GM12878 (cell line): ENCODE results near the gene CYP4F8.

Source experiments
- BRCA1 ChIP-seq: IDR thresholded peaks from 2 replicates; pipeline ENCODE4 v1.6.1; 2011; ENCODE audit warnings: low read depth, low read length, improper control_type of control experiment
- CHD2 ChIP-seq: IDR thresholded peaks from 2 replicates; pipeline ENCODE4 v1.6.1; 2011; ENCODE audit warnings: low read depth, low read length, improper control_type of control experiment, borderline replicate concordance
- CTCF ChIP-seq, 3 experiments: IDR thresholded peaks in 2 of 3; conservative IDR thresholded peaks in 1 of 3; 2 replicates each; pipeline ENCODE4 v1.5.1; 2011; ENCODE audit warnings: low read depth in 3 of 3, low read length in 3 of 3, mild to moderate bottlenecking in 3 of 3, control low read depth in 2 of 3, moderate library complexity in 2 of 3, inconsistent platforms in 1 of 3, mixed read lengths in 1 of 3; ENCODE audit not compliant: control insufficient read depth in 2 of 3, insufficient read depth in 1 of 3; ENCODE audit errors: extremely low read depth in 1 of 3
- ELK1 ChIP-seq: IDR thresholded peaks from 2 replicates; pipeline ENCODE4 v1.6.1; 2012; ENCODE audit warnings: low read depth, low read length, improper control_type of control experiment
- FOXK2 ChIP-seq: fragments of 450-650 bp; IDR thresholded peaks from 2 replicates; pipeline ENCODE4 v1.6.1; 2017; ENCODE audit warnings: mild to moderate bottlenecking, moderate library complexity
- MXI1 ChIP-seq: fragments of 150-350 bp; IDR thresholded peaks from 2 replicates; pipeline ENCODE4 v1.6.1; 2011; ENCODE audit warnings: low read depth, mild to moderate bottlenecking, inconsistent platforms, low read length, improper control_type of control experiment
- POLR2A ChIP-seq: IDR thresholded peaks from 2 replicates; pipeline ENCODE4 v1.6.1; 2011; ENCODE audit warnings: low read depth, mild to moderate bottlenecking, low read length
- RBBP5 ChIP-seq: fragments of 200-600 bp; sonication (generic); conservative IDR thresholded peaks from 2 replicates; pipeline ENCODE4 v1.6.1; 2016
- SUZ12 ChIP-seq: fragments of 200-600 bp; sonication (generic); IDR thresholded peaks from one replicate; pipeline ENCODE4 v1.6.1; 2018; ENCODE audit warnings: antibody characterized with exemption, mild to moderate bottlenecking; ENCODE audit not compliant: unreplicated experiment
- ZNF207 ChIP-seq: fragments of 450-650 bp; IDR thresholded peaks from 2 replicates; pipeline ENCODE4 v1.6.1; 2014; ENCODE audit warnings: antibody characterized with exemption, mild to moderate bottlenecking, borderline replicate concordance
- TF ChIP-seq, protein P1 (sequence below): IDR thresholded peaks from 2 replicates; pipeline ENCODE4 v1.6.1; 2012; ENCODE audit warnings: low read length, inconsistent platforms
- TF ChIP-seq, protein P2 (sequence below): IDR thresholded peaks from 2 replicates; pipeline ENCODE4 v1.6.1; 2012; ENCODE audit warnings: low read depth, low read length, improper control_type of control experiment

- TF ChIP-seq CHD2: no peak
- TF ChIP-seq, protein P1, sequence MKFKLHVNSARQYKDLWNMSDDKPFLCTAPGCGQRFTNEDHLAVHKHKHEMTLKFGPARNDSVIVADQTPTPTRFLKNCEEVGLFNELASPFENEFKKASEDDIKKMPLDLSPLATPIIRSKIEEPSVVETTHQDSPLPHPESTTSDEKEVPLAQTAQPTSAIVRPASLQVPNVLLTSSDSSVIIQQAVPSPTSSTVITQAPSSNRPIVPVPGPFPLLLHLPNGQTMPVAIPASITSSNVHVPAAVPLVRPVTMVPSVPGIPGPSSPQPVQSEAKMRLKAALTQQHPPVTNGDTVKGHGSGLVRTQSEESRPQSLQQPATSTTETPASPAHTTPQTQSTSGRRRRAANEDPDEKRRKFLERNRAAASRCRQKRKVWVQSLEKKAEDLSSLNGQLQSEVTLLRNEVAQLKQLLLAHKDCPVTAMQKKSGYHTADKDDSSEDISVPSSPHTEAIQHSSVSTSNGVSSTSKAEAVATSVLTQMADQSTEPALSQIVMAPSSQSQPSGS: no peak
- no peak for TF ChIP-seq CTCF (IDR thresholded peaks at IDR 0.05 in 2 of 3, conservative IDR thresholded peaks at IDR 0.05 in 1 of 3; ENCODE audit: control insufficient read depth in 2 of 3, extremely low read depth in 1 of 3, insufficient read depth in 1 of 3, low read depth in 3 of 3, low read length in 3 of 3)
- no peak for TF ChIP-seq FOXK2
- no peak for TF ChIP-seq POLR2A
- TF ChIP-seq MXI1: no peak
- no peak for TF ChIP-seq RBBP5
- no peak for TF ChIP-seq ZNF207
- TF ChIP-seq BRCA1: no peak
- no peak for TF ChIP-seq SUZ12
- TF ChIP-seq, protein P2, sequence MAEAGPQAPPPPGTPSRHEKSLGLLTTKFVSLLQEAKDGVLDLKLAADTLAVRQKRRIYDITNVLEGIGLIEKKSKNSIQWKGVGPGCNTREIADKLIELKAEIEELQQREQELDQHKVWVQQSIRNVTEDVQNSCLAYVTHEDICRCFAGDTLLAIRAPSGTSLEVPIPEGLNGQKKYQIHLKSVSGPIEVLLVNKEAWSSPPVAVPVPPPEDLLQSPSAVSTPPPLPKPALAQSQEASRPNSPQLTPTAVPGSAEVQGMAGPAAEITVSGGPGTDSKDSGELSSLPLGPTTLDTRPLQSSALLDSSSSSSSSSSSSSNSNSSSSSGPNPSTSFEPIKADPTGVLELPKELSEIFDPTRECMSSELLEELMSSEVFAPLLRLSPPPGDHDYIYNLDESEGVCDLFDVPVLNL: no peak
- TF ChIP-seq ELK1: no peak
Observed at GRCh38 chr19:15666186-15666585, 51.2 kb downstream of the CYP4F8 start.
